ENCODE data around the gene IQUB. TPM values are rescaled to one million over a fixed set of nuclear protein-coding genes. Genes with fewer than 3 reads are reported as not detected.

IQUB gene
- total RNA-seq, 1 donor from 2014 or later = 3.2 TPM

- no peaks in the 10 kb centered on the region for H3K27me3 ChIP-seq (ENCODE audit: low read depth)
- intact Hi-C loops (cut with DNase I) = no loop called here
- TF ChIP-seq CTCF (IDR thresholded peaks at IDR 0.05) = no peak
- H3K9me3 ChIP-seq = no peaks in the 10 kb centered on the region
- no peak overlapping the region for H3K4me3 ChIP-seq
- H3K36me3 ChIP-seq = no peaks in the 10 kb centered on the region
- DNase-seq = no peak
- H3K4me1 ChIP-seq = no peaks in the 10 kb centered on the region
- no peak overlapping the region for H3K27ac ChIP-seq
- peak in 1 of 2 donors; percentile 32 for ATAC-seq
These were observed 29.2 kb downstream of the IQUB start for GRCh38 chr7:123505221-123505620.

- ATAC-seq (no peak), DNase-seq (no peak)
- TF ChIP-seq CTCF (IDR thresholded peaks at IDR 0.05) = no peak
- H3K36me3 ChIP-seq = no peaks in the 10 kb centered on the region
- no peak overlapping the region for H3K27ac ChIP-seq
- intact Hi-C loops (cut with DNase I) = no loop called here
- H3K27me3 ChIP-seq (ENCODE audit: low read depth) = no peaks in the 10 kb centered on the region
- H3K9me3 ChIP-seq = no peaks in the 10 kb centered on the region
- H3K4me3 ChIP-seq = no peak overlapping the region
- no peaks in the 10 kb centered on the region for H3K4me1 ChIP-seq
These were observed 32.2 kb downstream of the IQUB start for GRCh38 chr7:123502201-123502600.

- intact Hi-C loops (cut with DNase I) = no loop called here
- Histone ChIP-seq H3K9me3 (no peaks in the 10 kb centered on the region), H3K4me1 (no peaks in the 10 kb centered on the region), H3K27me3 (ENCODE audit: low read depth) (no peaks in the 10 kb centered on the region), H3K27ac (no peak overlapping the region), H3K4me3 (no peak overlapping the region), H3K36me3 (no peaks in the 10 kb centered on the region)
- no peak for ATAC-seq
- TF ChIP-seq CTCF (IDR thresholded peaks at IDR 0.05) = no peak
- DNase-seq = no peak
These were observed 33.4 kb downstream of the IQUB start for GRCh38 chr7:123500878-123501489.

GRCh38 chr7:123499211-123499970, 35.0 kb downstream of the IQUB start:
- Histone ChIP-seq H3K36me3 (no peaks in the 10 kb centered on the region), H3K9me3 (no peaks in the 10 kb centered on the region), H3K27ac (no peak overlapping the region), H3K4me1 (no peaks in the 10 kb centered on the region), H3K4me3 (no peak overlapping the region), H3K27me3 (ENCODE audit: low read depth) (no peaks in the 10 kb centered on the region)
- ATAC-seq (no peak), DNase-seq (no peak)
- intact Hi-C loops (cut with DNase I) = no loop called here
- no peak for TF ChIP-seq CTCF (IDR thresholded peaks at IDR 0.05)

GRCh38 chr7:123498601-123499000, 35.8 kb downstream of the IQUB start:
- no peaks in the 10 kb centered on the region for H3K9me3 ChIP-seq
- ATAC-seq (no peak), DNase-seq (no peak)
- no peak overlapping the region for H3K27ac ChIP-seq
- H3K36me3 ChIP-seq = no peaks in the 10 kb centered on the region
- no peak overlapping the region for H3K4me3 ChIP-seq
- intact Hi-C loops (cut with DNase I) = no loop called here
- no peak for TF ChIP-seq CTCF (IDR thresholded peaks at IDR 0.05)
- no peaks in the 10 kb centered on the region for H3K27me3 ChIP-seq (ENCODE audit: low read depth)
- H3K4me1 ChIP-seq = no peaks in the 10 kb centered on the region
